RWPE2 (cell line): ENCODE measurements around the gene RAB40AL.
A peak's percentile ranks its signal among the peaks of the same experiment; 100 is the strongest.
"Not testable (repeated sequence)": the region's sequence is repeated elsewhere in the genome, so short reads cannot be mapped to it uniquely, and the experiment has no call there.

ENCODE experiments used
- ATAC-seq: fragments of 200-7000 bp; cut with Tn5 transposase; 3 replicates; pipeline ENCODE4 v1.9.1; 2021; ENCODE audit warnings: low read depth
- DNase-seq: peaks from one replicate; pipeline ENCODE4 v3.0.0-alpha.2; 2020; ENCODE audit warnings: low spot score
- H3K27ac ChIP-seq: fragments of 450-650 bp; 2 replicates; pipeline ENCODE4 v1.5.1; 2017; ENCODE audit warnings: mild to moderate bottlenecking; ENCODE audit not compliant: poor library complexity, severe bottlenecking
- H3K27me3 ChIP-seq: fragments of 250-450 bp; sonication (Bioruptor Pico); 2 replicates; pipeline ENCODE4 v1.5.1; 2021; ENCODE audit warnings: mild to moderate bottlenecking, moderate library complexity; ENCODE audit not compliant: insufficient read depth, poor library complexity, severe bottlenecking
- H3K36me3 ChIP-seq: fragments of 250-450 bp; sonication (Bioruptor Pico); 2 replicates; pipeline ENCODE4 v1.5.1; 2020; ENCODE audit warnings: low read depth, mild to moderate bottlenecking, moderate library complexity
- H3K4me1 ChIP-seq: fragments of 250-450 bp; sonication (Bioruptor Pico); 2 replicates; pipeline ENCODE4 v1.5.1; 2021; ENCODE audit warnings: mild to moderate bottlenecking, moderate library complexity; ENCODE audit not compliant: insufficient read depth, poor library complexity, severe bottlenecking
- H3K4me3 ChIP-seq: fragments of 250-450 bp; sonication (Bioruptor Pico); 2 replicates; pipeline ENCODE4 v1.5.1; 2021; ENCODE audit warnings: mild to moderate bottlenecking, moderate library complexity; ENCODE audit not compliant: severe bottlenecking
- H3K9me3 ChIP-seq: fragments of 250-450 bp; sonication (Bioruptor Pico); 2 replicates; pipeline ENCODE4 v1.5.1; 2021; ENCODE audit warnings: mild to moderate bottlenecking, moderate library complexity; ENCODE audit not compliant: severe bottlenecking
- CTCF ChIP-seq: fragments of 450-650 bp; IDR thresholded peaks from one replicate; pipeline ENCODE4 v1.5.1; 2017; ENCODE audit warnings: mild to moderate bottlenecking, moderate library complexity; ENCODE audit not compliant: poor library complexity, severe bottlenecking

RAB40AL gene

GRCh38 chrX:102936972-102937371 lies at the start of gene RAB40AL:
Gene RAB40AL (plus strand): TSS chrX:102937272. CDS start chrX:102937319, 47 bp downstream.
- ATAC-seq, H3K4me3 ChIP-seq: not testable (repeated sequence)

GRCh38 chrX:102887687-102888086 lies 49.4 kb upstream of the RAB40AL start:
- Histone ChIP-seq H3K27ac (no peak overlapping the region), H3K9me3 (no peaks in the 10 kb centered on the region), H3K36me3 (no peaks in the 10 kb centered on the region), H3K27me3 (no peaks in the 10 kb centered on the region), H3K4me1 (peaks cover 4% of the 10 kb centered on the region), H3K4me3 (no peak overlapping the region)
- DNase-seq (no peak), ATAC-seq (no peak)
- no peak for TF ChIP-seq CTCF

More at GRCh38 chrX:102936972-102937371, at the start of gene RAB40AL:
- H3K9me3 ChIP-seq, H3K4me1 ChIP-seq, H3K27ac ChIP-seq, DNase-seq, H3K27me3 ChIP-seq, H3K36me3 ChIP-seq: not testable (repeated sequence)

- H3K36me3 ChIP-seq = no peaks in the 10 kb centered on the region
- H3K9me3 ChIP-seq = no peaks in the 10 kb centered on the region
- H3K27me3 ChIP-seq = no peaks in the 10 kb centered on the region
- no peak overlapping the region for H3K4me3 ChIP-seq
- H3K4me1 ChIP-seq = peaks cover 4% of the 10 kb centered on the region
- ATAC-seq (peak; percentile 87), DNase-seq (no peak)
- H3K27ac ChIP-seq = no peak overlapping the region
- TF ChIP-seq CTCF = no peak
Measured at GRCh38 chrX:102892103-102892502, 45.0 kb upstream of the RAB40AL start.

GRCh38 chrX:102899940-102900916 lies 36.8 kb upstream of the RAB40AL start:
- no peaks in the 10 kb centered on the region for H3K27me3 ChIP-seq
- ATAC-seq = peak; percentile 59

GRCh38 chrX:102902355-102902754 lies 34.7 kb upstream of the RAB40AL start:
- no peak for TF ChIP-seq CTCF
- no peaks in the 10 kb centered on the region for H3K9me3 ChIP-seq
- DNase-seq (no peak), ATAC-seq (no peak)
- H3K27ac ChIP-seq = no peak overlapping the region
- no peaks in the 10 kb centered on the region for H3K36me3 ChIP-seq
- no peaks in the 10 kb centered on the region for H3K27me3 ChIP-seq
- H3K4me3 ChIP-seq = no peak overlapping the region
- no peaks in the 10 kb centered on the region for H3K4me1 ChIP-seq

More at GRCh38 chrX:102899940-102900916, 36.8 kb upstream of the RAB40AL start:
- no peak for DNase-seq
- Histone ChIP-seq H3K9me3 (no peaks in the 10 kb centered on the region), H3K36me3 (no peaks in the 10 kb centered on the region), H3K4me3 (no peak overlapping the region), H3K4me1 (no peaks in the 10 kb centered on the region), H3K27ac (no peak overlapping the region)
- peak; percentile 52 for TF ChIP-seq CTCF
